Stomach (tissue), 4 donors: Measurements from ENCODE around the gene ALG3.

ENCODE experiments used
- EP300 ChIP-seq: sonication (generic); formaldehyde crosslinking; IDR thresholded peaks from one replicate; pipeline ENCODE4 v1.6.1; 2017; ENCODE audit warnings: antibody characterized with exemption
- POLR2A ChIP-seq, 4 donors: fragments of 450-650 bp; IDR thresholded peaks; one replicate each; pipeline ENCODE4 v1.6.1; 2016; ENCODE audit warnings: antibody characterized with exemption in 4 of 4, control low read depth in 2 of 4, mild to moderate bottlenecking in 1 of 4, moderate library complexity in 1 of 4
- TF ChIP-seq, protein P1 (sequence below), 7 experiments: fragments of 450-650 bp in 4 of 7; fragments of 200-600 bp in 3 of 7; sonication (generic) in 3 of 7; IDR thresholded peaks; one replicate each; pipeline ENCODE4 v1.5.1; 2016 to 2019; ENCODE audit warnings: antibody characterized with exemption in 7 of 7, control low read depth in 2 of 7, mild to moderate bottlenecking in 1 of 7

DNA sequence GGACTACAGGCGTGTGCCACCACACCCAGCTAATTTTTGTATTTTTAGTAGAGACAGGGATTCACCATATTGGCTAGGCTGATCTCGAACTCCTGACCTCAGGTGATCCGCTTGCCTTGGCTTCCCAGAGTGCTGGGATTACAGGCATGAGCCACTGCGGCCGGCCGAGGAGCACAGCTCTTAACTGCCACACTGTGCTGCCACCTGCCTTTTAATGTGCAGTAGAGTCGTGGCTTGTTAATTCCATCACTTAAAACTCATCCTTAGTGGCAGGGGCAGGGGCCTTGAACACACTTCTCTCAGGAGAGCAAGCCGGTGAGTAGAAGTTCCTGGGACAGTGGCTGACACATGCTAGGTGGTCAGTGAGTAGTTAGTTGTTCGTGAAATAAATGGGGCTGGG lies 50.3 kb downstream of the ALG3 start:
- TF ChIP-seq POLR2A (IDR thresholded peaks at IDR 0.05) (no peak), EP300 (no peak)
- TF ChIP-seq, protein P1, sequence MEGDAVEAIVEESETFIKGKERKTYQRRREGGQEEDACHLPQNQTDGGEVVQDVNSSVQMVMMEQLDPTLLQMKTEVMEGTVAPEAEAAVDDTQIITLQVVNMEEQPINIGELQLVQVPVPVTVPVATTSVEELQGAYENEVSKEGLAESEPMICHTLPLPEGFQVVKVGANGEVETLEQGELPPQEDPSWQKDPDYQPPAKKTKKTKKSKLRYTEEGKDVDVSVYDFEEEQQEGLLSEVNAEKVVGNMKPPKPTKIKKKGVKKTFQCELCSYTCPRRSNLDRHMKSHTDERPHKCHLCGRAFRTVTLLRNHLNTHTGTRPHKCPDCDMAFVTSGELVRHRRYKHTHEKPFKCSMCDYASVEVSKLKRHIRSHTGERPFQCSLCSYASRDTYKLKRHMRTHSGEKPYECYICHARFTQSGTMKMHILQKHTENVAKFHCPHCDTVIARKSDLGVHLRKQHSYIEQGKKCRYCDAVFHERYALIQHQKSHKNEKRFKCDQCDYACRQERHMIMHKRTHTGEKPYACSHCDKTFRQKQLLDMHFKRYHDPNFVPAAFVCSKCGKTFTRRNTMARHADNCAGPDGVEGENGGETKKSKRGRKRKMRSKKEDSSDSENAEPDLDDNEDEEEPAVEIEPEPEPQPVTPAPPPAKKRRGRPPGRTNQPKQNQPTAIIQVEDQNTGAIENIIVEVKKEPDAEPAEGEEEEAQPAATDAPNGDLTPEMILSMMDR (IDR thresholded peaks at IDR 0.05) = no peak
